K562 (cell line): ENCODE results near the gene PCDHGB2. TPM values are rescaled to one million over a fixed set of nuclear protein-coding genes. Genes with fewer than 3 reads are reported as not detected.
A peak's percentile ranks its signal among the peaks of the same experiment; 100 is the strongest.
"Not testable (repeated sequence)": the region's sequence is repeated elsewhere in the genome, so short reads cannot be mapped to it uniquely, and the experiment has no call there.

ENCODE experiments used
- ATAC-seq: fragments of 200-7000 bp; cut with Tn5 transposase; 3 replicates; pipeline ENCODE4 v1.9.1; 2020; ENCODE audit warnings: moderate library complexity
- BruUV-seq: library from RNA; stranded (reverse); fragments of 400-500 nt; replicated peaks from 2 replicates; lab custom pipeline; 2021; lab: Mats Ljungman, UMichigan
- CTCF ChIA-PET: fragments of 300-600 bp; formaldehyde crosslinking; extraction: SDS; loops from one replicate; lab custom pipeline; 2021; ENCODE audit warnings: low intra/inter-chr PET ratio; lab: Yijun Ruan, JAX
- POLR2A ChIA-PET: fragments of 300-600, 350-650 bp; sonication (Branson Sonifier 250); formaldehyde crosslinking; extraction: SDS; loops from one replicate; lab custom pipeline; 2021; ENCODE audit warnings: antibody characterized with exemption, inconsistent platforms; lab: Yijun Ruan, JAX
- DNase-seq, 4 experiments: peaks; one replicate each; pipeline versions ENCODE4 v3.0.0 to v3.0.0-alpha.2; 2011 to 2018; ENCODE audit warnings: low spot score in 3 of 4, mixed read lengths in 3 of 4; ENCODE audit errors: extremely low read depth in 1 of 4
- FAIRE-seq: peaks from 2 replicates; lab custom pipeline; 2011; peaks lifted over from hg19 to GRCh38; lab: Jason Lieb, UNC
- H2AFZ ChIP-seq: 2 replicates; pipeline ENCODE4 v1.6.0; 2011; ENCODE audit warnings: low read depth, low read length, control low read depth, inconsistent platforms
- H3K27ac ChIP-seq: fragments of 200-600 bp; 3 replicates; pipeline ENCODE4 v1.8.0; 2011; ENCODE audit warnings: low read depth, mild to moderate bottlenecking, control low read depth, inconsistent platforms, low read length, moderate library complexity, mixed read lengths; ENCODE audit errors: extremely low read depth
- H3K27me3 ChIP-seq, 2 experiments: fragments of 300-600 bp in 1 of 2; 2 replicates in 1 of 2; 3 replicates in 1 of 2; pipeline versions ENCODE4 v1.6.0 to v1.8.0; 2011; ENCODE audit warnings: inconsistent platforms in 2 of 2, low read length in 2 of 2, mild to moderate bottlenecking in 1 of 2, mixed read lengths in 1 of 2, moderate library complexity in 1 of 2; ENCODE audit not compliant: control insufficient read depth in 2 of 2, insufficient read depth in 2 of 2
- H3K36me3 ChIP-seq: fragments of 300-600 bp; 3 replicates; pipeline ENCODE4 v1.8.0; 2011; ENCODE audit warnings: mild to moderate bottlenecking, low read length, inconsistent platforms; ENCODE audit not compliant: control insufficient read depth, insufficient read depth
- H3K4me1 ChIP-seq, 2 experiments: fragments of 200-600 bp in 1 of 2; replicated peaks in 1 of 2; 2 replicates in 1 of 2; 3 replicates in 1 of 2; pipeline versions ENCODE4 v1.5.1 to v1.8.0; 2011; ENCODE audit warnings: inconsistent platforms in 2 of 2, low read length in 2 of 2, mild to moderate bottlenecking in 1 of 2, mixed read lengths in 1 of 2, moderate library complexity in 1 of 2; ENCODE audit not compliant: control insufficient read depth in 2 of 2, insufficient read depth in 2 of 2
- H3K4me2 ChIP-seq: 2 replicates; pipeline ENCODE4 v1.6.1; 2011; ENCODE audit warnings: low read length, control low read depth, inconsistent platforms, mixed read lengths; ENCODE audit not compliant: insufficient read depth
- H3K4me3 ChIP-seq: fragments of 200-600 bp; sonication (generic), shearing (Covaris generic); 2 replicates; pipeline ENCODE4 v1.5.1; 2016; ENCODE audit warnings: control low read depth, inconsistent platforms
- H3K79me2 ChIP-seq: fragments of 200-600 bp; 3 replicates; pipeline ENCODE4 v1.8.0; 2011; ENCODE audit warnings: low read length, inconsistent platforms; ENCODE audit not compliant: control insufficient read depth, insufficient read depth
- H3K9ac ChIP-seq, 2 experiments: 2 replicates each; pipeline versions ENCODE4 v1.6.0 to v1.6.1; 2011; ENCODE audit warnings: low read depth in 2 of 2, low read length in 2 of 2, control low read depth in 1 of 2, inconsistent platforms in 1 of 2, mild to moderate bottlenecking in 1 of 2, mixed read lengths in 1 of 2; ENCODE audit not compliant: insufficient read depth in 1 of 2
- H3K9me1 ChIP-seq: one replicate; pipeline ENCODE4 v1.6.0; 2011; ENCODE audit warnings: inconsistent platforms, mild to moderate bottlenecking, low read length, moderate library complexity; ENCODE audit not compliant: control insufficient read depth, insufficient read depth
- H3K9me3 ChIP-seq: replicated peaks from 2 replicates; pipeline ENCODE4 v1.5.1; 2011; ENCODE audit warnings: low read depth, low read length, inconsistent platforms; ENCODE audit not compliant: control insufficient read depth, insufficient read depth
- H4K20me1 ChIP-seq: replicated peaks from 2 replicates; pipeline ENCODE4 v1.6.1; 2011; ENCODE audit warnings: low read length, inconsistent platforms, mixed read lengths; ENCODE audit not compliant: control insufficient read depth, insufficient read depth
- WGBS: fragments of 100-300 bp; shearing (Covaris generic); methylation state at CpG from one replicate; pipeline ENCODE4 v1.1.6; 2016; ENCODE audit warnings: low coverage, mixed read lengths; ENCODE audit not compliant: insufficient coverage; ENCODE audit errors: missing lambda C conversion rate; 5-methylcytosine and 5-hydroxymethylcytosine counted together
- in situ Hi-C: fragments of 300-500 bp; cut with MboI; formaldehyde crosslinking; loops from 4 replicates; pipeline ENCODE4 v1.15.0; 2018; ENCODE audit warnings: inconsistent platforms, mixed read lengths
- intact Hi-C: fragments of 100-400 bp; cut with micrococcal nuclease; formaldehyde crosslinking; loops from 2 replicates; pipeline ENCODE4 v1.14.2; 2022
- polyA plus RNA-seq, 8 experiments: library from polyadenylated mRNA; depleted of rRNA in 4 of 8; stranded (reverse) in 5 of 8; unstranded in 3 of 8; fragments of >200 nt; fragmentation: Nextera tagmentation in 2 of 8; fragmentation: Illumina TruSeq in 1 of 8; extraction: Ambion mirVana in 2 of 8; extraction: Trizol in 1 of 8; gene quantifications; 2 replicates each; pipeline versions ENCODE4 v1.2.1 to v1.2.3, GENCODE V29; 2011 to 2014; ENCODE audit warnings: inconsistent platforms in 1 of 8, missing spikeins in 1 of 8
- total RNA-seq, 7 experiments: library from RNA; depleted of rRNA in 6 of 7; stranded (reverse); fragments of >200 nt in 6 of 7; fragmentation: Illumina TruSeq in 2 of 7; extraction: Trizol in 2 of 7; gene quantifications; 2 replicates each; pipeline versions ENCODE4 v1.2.1 to v1.2.3, GENCODE V29; 2011 to 2021; ENCODE audit warnings: low replicate concordance in 1 of 7
- TF ChIP-seq, protein P1 (sequence below): sonication (generic); formaldehyde crosslinking; IDR thresholded peaks from 2 replicates; pipeline ENCODE4 v1.8.1; 2023; ENCODE audit warnings: mild to moderate bottlenecking, missing genetic modification reagents

The PCDHGB2 gene
- total and polyA plus RNA-seq, 9 of the 15 experiments (the other 6 are each of a cell fraction or from before 2014, with no cell fraction given) = 0.06 to 0.54 (median 0.29) TPM; not detected in 1

DNA sequence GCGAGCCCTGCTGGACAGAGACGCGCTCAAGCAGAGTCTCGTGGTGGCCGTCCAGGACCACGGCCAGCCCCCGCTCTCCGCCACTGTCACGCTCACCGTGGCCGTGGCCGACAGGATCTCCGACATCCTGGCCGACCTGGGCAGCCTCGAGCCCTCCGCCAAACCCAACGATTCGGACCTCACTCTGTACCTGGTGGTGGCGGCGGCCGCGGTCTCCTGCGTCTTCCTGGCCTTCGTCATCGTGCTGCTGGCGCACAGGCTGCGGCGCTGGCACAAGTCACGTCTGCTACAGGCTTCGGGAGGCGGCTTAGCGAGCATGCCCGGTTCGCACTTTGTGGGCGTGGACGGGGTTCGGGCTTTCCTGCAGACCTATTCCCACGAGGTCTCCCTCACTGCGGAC is 27.2 kb upstream of the PCDHGB2 start:
- H3K79me2 ChIP-seq, H3K36me3 ChIP-seq, CTCF ChIA-PET, H3K4me3 ChIP-seq, H3K9me3 ChIP-seq, in situ Hi-C loops, POLR2A ChIA-PET, H3K4me2 ChIP-seq, DNase-seq, H2AFZ ChIP-seq, H4K20me1 ChIP-seq, BruUV-seq, H3K27ac ChIP-seq, H3K4me1 ChIP-seq, H3K27me3 ChIP-seq, ATAC-seq, FAIRE-seq, intact Hi-C loops, H3K9me1 ChIP-seq, H3K9ac ChIP-seq: not testable (repeated sequence)
- TF ChIP-seq, protein P1, sequence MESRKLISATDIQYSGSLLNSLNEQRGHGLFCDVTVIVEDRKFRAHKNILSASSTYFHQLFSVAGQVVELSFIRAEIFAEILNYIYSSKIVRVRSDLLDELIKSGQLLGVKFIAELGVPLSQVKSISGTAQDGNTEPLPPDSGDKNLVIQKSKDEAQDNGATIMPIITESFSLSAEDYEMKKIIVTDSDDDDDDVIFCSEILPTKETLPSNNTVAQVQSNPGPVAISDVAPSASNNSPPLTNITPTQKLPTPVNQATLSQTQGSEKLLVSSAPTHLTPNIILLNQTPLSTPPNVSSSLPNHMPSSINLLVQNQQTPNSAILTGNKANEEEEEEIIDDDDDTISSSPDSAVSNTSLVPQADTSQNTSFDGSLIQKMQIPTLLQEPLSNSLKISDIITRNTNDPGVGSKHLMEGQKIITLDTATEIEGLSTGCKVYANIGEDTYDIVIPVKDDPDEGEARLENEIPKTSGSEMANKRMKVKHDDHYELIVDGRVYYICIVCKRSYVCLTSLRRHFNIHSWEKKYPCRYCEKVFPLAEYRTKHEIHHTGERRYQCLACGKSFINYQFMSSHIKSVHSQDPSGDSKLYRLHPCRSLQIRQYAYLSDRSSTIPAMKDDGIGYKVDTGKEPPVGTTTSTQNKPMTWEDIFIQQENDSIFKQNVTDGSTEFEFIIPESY (CRISPR knock-in tag) = 0 out of 2 replicates have a peak, but pooled peaks have one; percentile 27
- 68% methylated on average over 16 of the region's 39 CpGs for WGBS
